ENCODE results near the gene YPEL1.

The YPEL1 gene

GRCh38 chr22:21735200-21736083, at the start of gene YPEL1:
Gene YPEL1, minus strand, starts transcription at chr22:21735794. Its CDS starts 25,050 bp downstream, at chr22:21710744.
- DNase-seq = peak; percentile 72

- no peak for DNase-seq
Observed at GRCh38 chr22:21780259-21780658, 44.7 kb upstream of the YPEL1 start.

- no peak for DNase-seq
Observed at GRCh38 chr22:21779444-21779843, 43.9 kb upstream of the YPEL1 start.

DNA sequence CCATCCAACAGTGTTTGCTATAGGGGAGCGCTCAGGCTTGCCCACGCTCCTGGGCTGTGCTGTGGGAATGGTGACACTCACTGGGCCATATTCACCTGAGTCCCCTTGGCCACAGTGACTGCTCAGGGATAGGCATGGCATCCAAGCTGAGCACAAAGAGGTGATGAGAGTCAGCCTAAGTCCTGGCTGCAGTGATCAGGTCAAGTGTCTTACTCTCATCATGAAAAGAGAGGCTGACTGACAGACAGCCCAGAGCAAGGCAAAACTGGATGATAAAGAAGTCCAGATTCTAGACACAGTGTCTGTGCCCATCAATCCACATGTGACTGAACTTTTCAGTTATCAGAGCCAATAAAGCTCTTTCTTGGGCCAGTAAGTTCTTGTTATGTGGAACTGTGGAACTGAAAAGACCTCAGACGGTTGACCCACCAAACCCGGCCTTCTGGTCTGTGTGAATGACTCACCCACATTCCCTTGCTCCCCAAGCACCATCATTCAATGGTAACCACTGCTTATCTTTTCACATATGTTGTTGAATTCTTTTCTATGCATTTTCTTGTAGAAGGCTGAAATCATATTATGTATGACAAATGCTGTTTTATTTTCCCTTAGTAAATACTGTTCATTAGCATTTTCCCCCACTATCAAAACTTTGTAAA, 43.2 kb upstream of the YPEL1 start:
- no peak for DNase-seq

DNA sequence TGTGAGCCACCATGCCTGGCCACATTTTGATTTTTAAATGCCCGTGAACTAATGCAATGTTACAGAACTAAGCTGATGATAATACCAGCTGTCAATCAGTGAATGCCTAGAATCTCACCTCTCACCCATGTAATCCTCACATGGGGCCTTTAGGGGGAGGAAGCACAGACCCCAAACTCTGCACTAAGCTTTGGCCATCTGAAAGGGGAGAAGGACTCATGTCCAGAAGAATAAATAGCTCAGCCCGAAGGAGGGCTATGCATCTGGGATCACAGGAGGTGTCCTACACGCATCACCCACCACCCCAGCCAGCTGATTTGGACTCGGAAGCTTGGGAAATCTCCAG, 36.0 kb upstream of the YPEL1 start:
- DNase-seq = no peak

- DNase-seq = no peak
Observed at GRCh38 chr22:21768435-21768834, 32.8 kb upstream of the YPEL1 start.

DNA sequence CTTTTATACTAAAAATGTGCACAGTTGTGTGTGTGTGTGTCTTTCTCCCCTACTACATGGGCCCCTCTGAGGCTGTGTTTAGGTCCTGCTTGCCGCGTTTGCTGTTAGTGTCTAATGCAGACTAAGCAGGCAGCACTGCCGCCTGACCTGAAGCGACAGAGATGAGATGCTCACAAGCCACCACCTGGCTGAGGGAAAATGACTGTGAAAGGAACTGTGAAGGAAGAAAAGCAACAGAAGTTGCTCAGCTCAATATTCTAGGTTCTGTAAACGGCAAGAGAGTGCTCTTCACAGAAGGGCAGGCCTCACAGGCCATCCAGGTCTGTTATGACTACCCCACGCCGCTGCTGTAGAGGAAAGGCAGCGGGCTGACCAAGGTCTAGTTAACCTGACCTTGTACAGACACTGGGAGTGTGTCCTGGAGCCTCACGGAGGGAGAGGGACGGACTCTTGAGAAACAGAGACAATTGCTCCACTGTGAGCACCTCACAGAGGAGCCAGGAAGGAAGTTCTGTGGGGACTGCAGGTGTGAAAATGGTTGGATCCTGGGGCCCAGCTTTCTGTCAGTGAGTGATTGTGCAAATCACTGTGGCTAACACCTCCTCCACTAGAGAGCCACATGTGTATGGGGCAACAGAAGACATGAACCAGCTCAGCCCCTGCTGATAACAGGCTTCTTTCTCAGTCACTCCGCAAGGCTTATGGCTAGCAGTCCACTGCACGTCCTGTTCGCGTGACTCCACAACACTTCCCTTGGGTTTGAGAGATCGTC, 31.3 kb upstream of the YPEL1 start:
- no peak for DNase-seq

DNA sequence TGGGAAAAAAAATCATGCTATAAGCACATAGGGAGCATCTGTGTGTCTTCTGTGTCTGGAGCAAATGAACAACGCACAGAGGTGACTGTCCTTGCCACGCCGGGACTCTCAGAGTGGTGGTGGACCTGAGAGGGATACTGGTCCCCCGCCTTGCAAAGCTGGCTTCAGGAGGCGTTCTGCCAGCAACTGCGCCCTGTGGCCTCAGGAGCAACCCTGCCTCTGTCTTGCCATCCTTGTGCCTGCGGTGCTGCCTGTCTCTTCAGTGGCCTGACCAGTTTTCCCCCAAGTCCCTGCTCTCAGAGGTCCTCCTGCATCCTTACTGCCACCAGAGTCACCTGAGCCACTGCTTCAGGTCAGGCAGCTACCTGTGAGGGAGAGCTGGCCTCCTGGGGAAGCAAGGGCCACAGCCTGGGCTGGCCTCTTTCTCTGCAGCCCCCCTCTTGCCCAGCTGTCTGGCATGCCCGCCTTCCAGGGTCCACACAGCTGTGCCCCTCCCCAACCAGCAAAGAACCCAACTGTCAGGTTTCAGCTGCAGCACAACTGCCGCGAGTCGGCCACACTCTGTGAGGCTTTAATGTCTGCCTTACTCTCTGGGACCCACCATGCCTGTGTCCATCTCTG, 30.4 kb upstream of the YPEL1 start:
- no peak for DNase-seq

GRCh38 chr22:21764038-21764804, 28.6 kb upstream of the YPEL1 start:
- no peak for DNase-seq

DNA sequence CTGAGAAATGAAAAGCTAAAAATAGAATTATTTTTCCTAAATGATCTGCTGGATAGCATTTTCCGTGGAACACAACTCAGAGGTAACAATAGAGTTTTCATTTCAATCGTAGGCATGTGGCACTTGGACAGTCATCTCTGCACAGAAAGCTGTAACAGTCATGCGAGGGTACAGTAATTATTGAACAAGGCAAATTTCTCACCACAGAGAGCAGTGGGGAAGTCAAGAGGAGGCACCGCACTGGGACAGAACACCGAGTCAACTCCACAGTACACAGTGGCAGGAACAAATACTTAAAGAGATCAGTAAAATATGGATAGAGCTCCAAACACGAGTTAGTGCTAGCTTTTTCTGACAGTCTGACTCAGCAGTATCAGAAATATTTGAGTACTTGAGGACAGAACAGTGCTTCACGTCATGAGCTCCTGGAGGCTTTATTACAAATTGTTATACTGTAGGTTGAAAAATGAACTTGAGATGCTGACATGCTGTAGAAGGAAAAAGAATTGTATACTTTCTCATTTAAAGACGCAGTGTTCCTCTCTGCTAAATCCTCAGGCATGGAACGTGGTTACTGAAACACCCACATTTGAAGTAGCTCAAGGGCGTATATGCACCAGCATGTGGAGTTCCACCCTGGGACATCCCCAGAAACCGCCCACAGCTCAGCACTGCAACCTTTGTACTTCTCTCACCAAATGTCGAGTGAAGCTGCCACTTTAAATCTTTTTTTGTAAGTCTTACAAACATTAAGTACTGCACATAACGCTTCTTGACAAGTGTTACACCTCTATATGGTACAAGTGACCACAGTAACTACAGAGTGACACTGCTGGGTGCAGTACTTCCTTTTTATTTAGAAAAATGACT, 27.4 kb upstream of the YPEL1 start:
- DNase-seq = no peak

- DNase-seq = no peak
Observed at GRCh38 chr22:21761994-21762680, 26.5 kb upstream of the YPEL1 start.

GRCh38 chr22:21761086-21761485, 25.5 kb upstream of the YPEL1 start:
- no peak for DNase-seq

- peak; percentile 38 for DNase-seq
Observed at GRCh38 chr22:21760640-21761039, 25.0 kb upstream of the YPEL1 start.

DNA sequence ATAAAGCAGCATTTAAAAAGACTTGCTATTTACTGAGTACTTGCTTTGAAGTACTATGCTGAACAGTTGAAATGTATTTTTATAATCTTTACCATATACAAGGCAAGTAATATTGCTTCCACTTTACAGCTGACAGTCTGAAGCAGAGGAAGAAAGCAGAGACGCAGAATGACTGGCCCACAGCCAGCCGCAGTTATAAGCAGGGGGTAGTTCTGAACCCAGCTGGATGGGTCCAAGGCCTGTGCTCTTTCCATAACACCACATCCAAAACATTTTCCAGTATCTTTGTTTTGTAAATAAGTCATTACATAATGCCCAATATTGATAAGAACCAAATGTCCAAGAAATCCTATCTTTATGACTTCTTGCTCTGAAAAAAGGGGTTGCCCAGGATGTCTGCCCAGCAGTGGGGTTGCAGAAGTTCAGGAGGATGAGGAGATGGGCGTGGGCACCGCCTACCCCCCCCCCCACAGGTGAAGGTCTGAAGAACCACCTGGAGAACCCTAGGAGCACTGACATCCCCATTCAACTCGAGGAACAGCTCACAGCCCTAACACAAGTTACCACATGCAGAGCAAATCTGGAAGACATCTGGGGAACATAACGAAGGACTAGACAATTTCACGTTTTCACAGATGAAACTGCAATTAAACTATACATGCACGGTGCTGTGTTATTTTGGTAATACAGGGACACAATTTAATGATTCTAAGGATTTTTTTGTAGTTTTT, 24.2 kb upstream of the YPEL1 start:
- no peak for DNase-seq

DNA sequence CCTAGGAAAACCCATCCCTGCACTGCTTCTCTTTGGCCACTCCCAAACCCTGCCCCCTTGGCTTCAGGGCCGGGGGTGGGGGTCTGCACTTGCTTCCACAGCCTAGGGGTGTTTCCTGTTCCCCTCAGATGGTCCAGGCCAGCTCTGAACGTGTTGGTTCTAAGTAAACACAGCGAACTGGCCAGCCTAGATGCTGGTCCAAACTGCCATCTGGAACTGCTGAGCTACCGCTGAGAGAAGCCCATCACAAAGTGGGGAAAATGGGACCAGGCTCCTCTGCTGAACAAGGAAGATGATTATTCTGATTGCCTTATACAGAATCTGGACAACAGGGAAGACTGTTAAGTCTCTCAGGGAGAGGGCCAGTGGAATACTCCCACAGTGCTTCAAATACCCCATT, 23.5 kb upstream of the YPEL1 start:
- DNase-seq = no peak

GRCh38 chr22:21758091-21758864, 22.7 kb upstream of the YPEL1 start:
- no peak for DNase-seq

GRCh38 chr22:21755851-21756284, 20.3 kb upstream of the YPEL1 start:
- DNase-seq = no peak

GRCh38 chr22:21754523-21754922, 18.9 kb upstream of the YPEL1 start:
- DNase-seq = no peak
